ENCODE results near the gene LRRC63.

GRCh38 chr13:46165485-46166223 is 46.1 kb upstream of the LRRC63 start:
- TF ChIP-seq POLR2A (IDR thresholded peaks at IDR 0.05) = no peak
- no peak for TF ChIP-seq CTCF (IDR thresholded peaks at IDR 0.05)
- TF ChIP-seq POLR2AphosphoS5 (IDR thresholded peaks at IDR 0.05) = no peak
